GM19240 (cell line): ENCODE results near the gene TDP2.
"Not testable (repeated sequence)": the region's sequence is repeated elsewhere in the genome, so short reads cannot be mapped to it uniquely, and the experiment has no call there.

Source experiments
- DNase-seq: peaks from one replicate; pipeline ENCODE4 v3.0.0; 2011; ENCODE audit warnings: low spot score; ENCODE audit not compliant: insufficient read length

The TDP2 gene

DNA sequence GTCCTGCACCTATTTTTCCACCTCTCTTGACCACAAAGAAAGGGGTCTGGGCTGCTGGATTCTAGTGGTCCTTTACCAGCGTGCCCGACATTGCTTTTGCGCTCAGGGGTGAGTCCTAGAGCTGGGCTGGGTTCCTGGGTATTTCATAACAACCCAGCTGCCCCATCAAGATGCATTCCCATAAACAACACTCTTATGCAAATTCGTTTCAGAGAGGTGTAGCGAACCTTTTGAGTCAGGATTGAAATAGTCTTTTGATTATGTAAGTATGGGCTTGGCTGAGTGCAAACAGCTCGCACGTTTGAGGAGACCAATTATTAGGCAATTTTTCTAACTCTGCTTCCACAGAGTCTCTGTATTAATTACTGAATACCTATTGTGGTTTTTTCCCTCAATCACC, 13.9 kb upstream of the TDP2 start:
- DNase-seq: no peak

DNA sequence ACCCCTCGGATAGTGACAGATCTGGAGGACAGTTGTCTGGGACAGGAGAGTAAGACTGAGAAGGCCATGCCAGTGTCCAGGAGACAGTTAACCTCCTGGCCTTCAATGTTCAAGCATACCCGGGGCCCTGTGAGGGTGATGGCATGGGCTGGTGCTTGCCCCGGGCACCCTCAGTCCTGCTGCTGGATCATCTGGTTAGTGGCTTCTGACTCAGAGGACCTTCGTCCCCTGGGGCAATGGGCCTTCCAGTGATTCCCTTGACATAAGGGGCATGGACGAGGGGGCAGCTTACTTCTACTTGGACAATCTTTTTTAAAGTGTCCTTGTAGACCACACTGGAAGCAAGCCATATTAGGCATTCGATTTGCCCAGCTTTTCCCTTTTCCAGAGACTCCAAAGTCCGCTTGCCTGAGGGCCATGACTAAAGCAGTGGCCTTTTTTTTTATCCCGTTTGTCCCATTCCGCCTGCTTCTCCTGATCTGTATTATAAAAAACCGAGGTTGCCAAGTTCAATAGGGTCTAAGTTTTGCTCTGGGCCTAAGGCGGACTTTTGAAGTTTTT, 12.2 kb upstream of the TDP2 start:
- DNase-seq: not testable (repeated sequence)

- no peak for DNase-seq
Observed at GRCh38 chr6:24673625-24674024, 6.9 kb upstream of the TDP2 start.

DNA sequence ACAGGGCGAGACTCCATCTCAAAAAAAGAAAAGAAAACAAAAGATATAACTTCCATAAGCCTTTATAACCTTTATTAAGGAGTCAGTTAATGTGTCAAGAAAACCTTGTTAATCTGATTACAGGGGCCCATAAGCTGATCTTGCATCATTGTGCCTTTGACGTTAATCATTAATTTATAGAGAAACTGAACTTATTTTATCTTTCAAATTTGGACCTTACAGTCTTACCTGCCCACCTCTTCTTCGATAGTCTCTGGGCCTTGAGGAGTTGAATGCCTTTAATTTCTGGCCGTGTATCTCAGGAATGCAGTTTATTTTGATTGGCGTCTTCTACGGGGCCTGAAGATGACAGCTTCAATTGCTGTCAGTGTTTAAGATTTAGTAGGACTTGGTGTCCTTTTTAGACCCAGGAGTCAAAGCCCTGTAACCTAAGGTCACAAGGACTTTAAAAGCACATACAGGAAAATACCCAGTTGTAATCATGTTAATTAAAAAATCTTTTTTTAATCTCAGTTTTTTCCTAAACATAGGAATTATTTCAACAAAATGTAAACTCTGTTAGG, 6.0 kb upstream of the TDP2 start:
- no peak for DNase-seq

DNA sequence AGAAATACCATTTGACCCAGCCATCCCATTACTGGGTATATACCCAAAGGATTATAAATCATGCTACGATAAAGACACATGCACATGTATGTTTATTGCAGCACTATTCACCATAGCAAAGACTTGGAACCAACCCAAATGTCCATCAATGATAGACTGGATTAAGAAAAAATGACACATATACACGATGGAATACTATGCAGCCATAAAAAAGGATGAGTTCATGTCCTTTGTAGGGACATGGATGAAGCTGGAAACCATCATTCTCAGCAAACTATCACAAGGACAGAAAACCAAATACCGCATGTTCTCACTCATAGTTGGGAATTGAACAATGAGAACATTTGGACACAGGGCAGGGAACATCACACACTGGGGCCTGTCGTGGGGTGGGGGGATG, 4.4 kb upstream of the TDP2 start:
- not testable (repeated sequence) for DNase-seq

DNA sequence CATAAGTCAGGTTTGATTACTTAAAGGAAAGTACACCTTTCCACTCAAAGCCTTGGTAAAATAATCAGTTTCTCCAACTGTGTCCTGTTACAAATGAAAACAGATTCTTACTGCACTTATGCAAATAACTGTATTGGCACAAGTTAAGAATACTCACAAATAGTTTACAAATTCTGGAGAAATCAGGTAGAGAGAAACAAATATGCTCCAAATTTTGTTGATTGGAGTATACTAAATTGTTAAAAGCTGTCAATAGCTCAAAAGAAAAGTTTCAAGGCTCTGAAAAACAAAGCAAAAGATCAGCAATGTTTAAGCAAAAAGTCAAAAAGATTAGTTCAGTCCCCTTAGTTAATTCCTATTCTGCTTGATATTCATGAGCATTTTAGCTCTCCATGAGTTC, 3.8 kb upstream of the TDP2 start:
- DNase-seq: not testable (repeated sequence)

GRCh38 chr6:24668997-24669361, 2.3 kb upstream of the TDP2 start:
- no peak for DNase-seq

DNA sequence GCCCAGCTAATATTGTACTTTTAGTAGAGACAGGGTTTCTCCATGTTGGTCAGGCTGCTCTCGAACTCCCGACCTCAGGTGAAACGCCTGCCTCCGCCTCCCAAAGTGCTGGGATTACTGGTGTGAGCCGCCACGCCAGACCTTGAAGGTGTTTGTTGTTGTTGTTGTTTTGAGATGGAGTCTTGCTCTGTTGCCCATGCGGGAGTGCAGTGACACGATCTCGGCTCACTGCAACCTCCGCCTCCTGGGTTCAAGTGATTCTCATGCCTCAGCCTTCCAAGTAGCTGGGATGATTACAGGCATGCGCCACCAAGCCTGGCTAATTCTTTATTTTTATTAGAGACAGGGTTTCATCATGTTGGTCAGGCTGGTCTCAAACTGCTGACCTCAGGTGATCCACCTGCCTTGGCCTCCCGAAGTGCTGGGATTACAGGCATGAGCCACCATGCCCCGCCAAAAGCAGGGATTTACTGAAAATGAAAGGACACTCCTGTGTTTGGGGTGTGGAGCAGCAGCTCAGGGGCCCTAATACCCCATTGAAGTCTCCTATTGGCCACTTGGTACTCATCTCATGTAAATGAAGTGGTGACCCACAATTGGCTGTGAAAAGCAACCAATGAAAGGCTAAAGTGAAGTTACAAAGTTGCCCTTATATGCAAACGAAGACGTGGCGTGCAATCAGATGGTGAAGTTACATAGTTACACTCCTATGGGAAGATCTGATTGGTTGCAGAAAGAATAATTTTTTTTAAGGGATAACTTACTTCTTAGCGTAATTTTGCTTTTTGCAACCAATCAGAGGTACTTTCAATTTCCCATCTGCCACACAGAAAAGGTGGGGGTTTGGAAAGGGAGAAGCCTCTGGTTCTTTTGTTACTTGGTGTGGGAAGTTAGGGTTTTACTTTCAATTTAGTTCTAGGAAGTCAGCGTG, 1.6 kb upstream of the TDP2 start:
- DNase-seq: not testable (repeated sequence)

GRCh38 chr6:24667378-24667803, 692 bp upstream of the TDP2 start:
- DNase-seq: no peak

DNA sequence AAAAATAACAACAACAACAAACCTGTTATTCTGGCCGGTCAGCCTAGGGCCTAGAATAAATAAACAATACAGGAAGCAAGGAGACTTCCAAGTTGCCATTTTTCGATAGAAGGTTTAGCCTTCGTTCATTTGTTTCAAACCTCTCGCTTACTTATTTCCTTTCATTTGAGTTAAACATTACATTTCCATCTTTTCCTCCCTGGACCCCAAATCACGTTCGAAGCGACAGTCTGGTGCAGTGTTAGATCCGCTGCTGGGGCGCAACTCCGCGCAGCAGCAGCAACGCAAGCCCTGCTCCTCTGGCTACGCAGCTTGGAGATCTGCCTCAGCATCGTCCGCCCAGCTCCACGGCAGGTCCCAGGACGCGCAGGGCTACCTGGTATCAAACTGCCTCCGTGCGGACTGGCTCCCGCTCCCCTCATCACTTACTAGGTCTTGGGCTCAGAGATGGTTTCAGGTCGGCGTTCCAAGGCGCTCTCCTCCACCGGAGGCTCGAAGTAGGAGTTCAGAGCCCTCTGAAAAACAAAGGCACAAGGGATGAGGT, 530 bp downstream of the TDP2 start:
- no peak for DNase-seq

GRCh38 chr6:24664046-24664987, 2.4 kb downstream of the TDP2 start:
- DNase-seq: no peak

- no peak for DNase-seq
Observed at GRCh38 chr6:24663189-24663588, 3.5 kb downstream of the TDP2 start.

GRCh38 chr6:24662236-24662635, 4.5 kb downstream of the TDP2 start:
- DNase-seq: no peak

DNA sequence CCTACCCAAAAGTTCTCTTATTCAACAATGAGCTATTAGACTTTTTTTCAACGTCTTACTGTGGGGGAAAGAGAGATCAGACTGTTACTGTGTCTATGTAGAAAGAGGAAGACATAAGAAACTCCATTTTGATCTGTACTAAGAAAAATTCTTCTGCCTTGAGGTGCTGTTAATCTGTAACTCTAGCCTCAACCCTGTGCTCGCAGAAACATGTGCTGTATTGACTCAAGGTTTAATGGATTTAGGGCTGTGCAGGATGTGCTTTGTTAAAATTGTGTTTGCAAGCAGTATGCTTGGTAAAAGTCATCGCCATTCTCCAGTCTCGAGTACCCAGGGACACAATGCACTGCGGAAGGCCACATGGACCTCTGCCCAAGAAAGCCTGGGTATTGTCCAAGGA, 4.9 kb downstream of the TDP2 start:
- DNase-seq: not testable (repeated sequence)

DNA sequence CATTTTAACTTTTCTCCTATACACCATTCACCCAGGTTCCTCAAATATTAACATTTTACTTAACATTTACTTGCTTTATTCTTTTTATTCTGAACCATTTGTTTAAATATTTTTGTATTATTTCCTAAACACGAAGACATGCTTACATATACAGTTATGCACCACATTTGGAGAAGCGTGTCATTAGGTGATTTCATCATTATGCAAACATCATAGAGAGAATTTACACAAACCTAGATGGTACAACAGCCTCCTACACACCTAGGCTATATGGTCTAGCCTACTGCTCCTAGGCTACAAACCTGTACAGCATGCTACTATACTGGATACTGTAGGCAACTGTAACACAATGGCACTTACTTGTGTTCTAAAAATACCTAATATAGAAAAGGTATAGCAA, 6.6 kb downstream of the TDP2 start:
- DNase-seq: no peak

DNA sequence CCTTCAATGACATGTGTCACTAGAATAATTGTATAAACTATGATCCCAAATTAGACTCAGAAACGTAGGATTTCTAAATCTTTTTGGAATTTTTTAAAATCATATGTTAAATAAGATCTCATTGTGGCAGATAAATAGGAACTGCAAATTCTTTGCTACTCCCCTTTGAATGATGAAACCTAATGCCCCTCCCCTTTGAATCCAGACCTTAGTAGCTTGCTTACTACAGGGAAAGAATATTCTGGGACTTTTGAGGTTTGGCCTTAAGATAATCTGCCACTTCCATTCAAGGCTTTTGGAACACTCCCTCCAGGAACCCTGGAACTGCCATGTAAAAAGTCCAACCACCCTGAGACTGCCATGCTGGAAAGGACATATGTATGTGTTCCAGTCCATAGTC, 7.1 kb downstream of the TDP2 start:
- no peak for DNase-seq

- no peak for DNase-seq
Observed at GRCh38 chr6:24658573-24659560, 7.8 kb downstream of the TDP2 start.

GRCh38 chr6:24655215-24655614, 11.5 kb downstream of the TDP2 start:
- no peak for DNase-seq

DNA sequence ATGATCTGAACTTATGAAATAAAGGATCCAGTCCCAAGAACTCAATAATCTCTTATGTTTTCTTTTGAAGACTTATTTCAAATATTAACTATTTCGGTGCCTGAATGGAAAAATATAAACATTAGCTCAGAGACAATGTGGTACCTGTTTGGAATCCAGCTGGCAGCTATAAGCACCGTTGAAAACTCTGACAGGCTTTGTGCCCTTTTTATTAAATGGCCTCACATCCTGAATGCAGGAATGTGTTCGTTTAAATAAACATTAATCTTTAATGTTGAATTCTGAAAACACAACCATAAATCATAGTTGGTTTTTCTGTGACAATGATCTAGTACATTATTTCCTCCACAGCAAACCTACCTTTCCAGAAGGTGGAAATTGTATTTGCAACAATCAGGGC, 16.3 kb downstream of the TDP2 start:
- DNase-seq: no peak

GRCh38 chr6:24649691-24650090, 17.0 kb downstream of the TDP2 start:
- DNase-seq: no peak
